ENCODE measurements around the gene LCTL. TPM values are rescaled to one million over a fixed set of nuclear protein-coding genes. Genes with fewer than 3 reads are reported as not detected.
"Not testable (repeated sequence)": the region's sequence is repeated elsewhere in the genome, so short reads cannot be mapped to it uniquely, and the experiment has no call there.

The LCTL gene
- total RNA-seq, 1 donor from 2014 or later = 0.50 TPM

DNA sequence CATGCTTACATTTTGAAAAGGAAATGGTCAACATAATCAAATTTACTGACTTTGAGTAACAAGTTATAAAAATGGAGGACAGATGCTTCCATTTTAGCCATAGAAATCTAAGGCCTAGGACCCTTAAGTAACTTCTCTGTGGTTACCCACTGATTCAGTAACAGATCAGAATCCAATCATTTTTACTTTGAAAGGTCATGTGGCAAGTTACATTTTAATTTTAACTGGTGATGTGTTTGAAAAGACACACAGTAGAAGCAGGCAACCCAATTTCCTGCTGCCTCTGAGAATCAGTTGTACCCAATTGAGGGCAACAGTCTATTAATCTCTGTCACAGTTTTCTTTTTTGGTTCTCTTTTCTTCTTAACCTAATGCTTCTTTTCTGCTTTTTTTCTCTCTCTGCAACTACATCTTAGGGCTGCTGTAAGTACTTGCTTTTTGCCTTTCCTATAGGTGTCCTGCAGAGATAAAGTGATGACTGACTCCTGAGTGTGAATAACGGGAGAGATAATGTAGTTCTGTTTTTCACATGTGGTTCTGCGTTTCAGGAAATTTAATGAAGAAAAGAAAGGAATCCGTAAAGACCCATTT is 57.4 kb downstream of the LCTL start:
- TF ChIP-seq, protein P1, sequence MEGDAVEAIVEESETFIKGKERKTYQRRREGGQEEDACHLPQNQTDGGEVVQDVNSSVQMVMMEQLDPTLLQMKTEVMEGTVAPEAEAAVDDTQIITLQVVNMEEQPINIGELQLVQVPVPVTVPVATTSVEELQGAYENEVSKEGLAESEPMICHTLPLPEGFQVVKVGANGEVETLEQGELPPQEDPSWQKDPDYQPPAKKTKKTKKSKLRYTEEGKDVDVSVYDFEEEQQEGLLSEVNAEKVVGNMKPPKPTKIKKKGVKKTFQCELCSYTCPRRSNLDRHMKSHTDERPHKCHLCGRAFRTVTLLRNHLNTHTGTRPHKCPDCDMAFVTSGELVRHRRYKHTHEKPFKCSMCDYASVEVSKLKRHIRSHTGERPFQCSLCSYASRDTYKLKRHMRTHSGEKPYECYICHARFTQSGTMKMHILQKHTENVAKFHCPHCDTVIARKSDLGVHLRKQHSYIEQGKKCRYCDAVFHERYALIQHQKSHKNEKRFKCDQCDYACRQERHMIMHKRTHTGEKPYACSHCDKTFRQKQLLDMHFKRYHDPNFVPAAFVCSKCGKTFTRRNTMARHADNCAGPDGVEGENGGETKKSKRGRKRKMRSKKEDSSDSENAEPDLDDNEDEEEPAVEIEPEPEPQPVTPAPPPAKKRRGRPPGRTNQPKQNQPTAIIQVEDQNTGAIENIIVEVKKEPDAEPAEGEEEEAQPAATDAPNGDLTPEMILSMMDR (IDR thresholded peaks at IDR 0.05) = no peak
- DNase-seq (ENCODE audit: low spot score) = no peak
- no peak overlapping the region for H3K4me3 Mint-ChIP-seq (ENCODE audit: unreplicated experiment)
- H3K27me3 Mint-ChIP-seq (ENCODE audit: low read depth) = no peaks in the 10 kb centered on the region
- no peak overlapping the region for H3K27ac Mint-ChIP-seq (ENCODE audit: unreplicated experiment)
- H3K36me3 Mint-ChIP-seq (ENCODE audit: low read depth) = peaks cover 1% of the 10 kb centered on the region
- H3K4me1 Mint-ChIP-seq (ENCODE audit: low read depth) = peaks cover 23% of the 10 kb centered on the region
- H3K9me3 Mint-ChIP-seq (ENCODE audit: low read depth) = no peaks in the 10 kb centered on the region

DNA sequence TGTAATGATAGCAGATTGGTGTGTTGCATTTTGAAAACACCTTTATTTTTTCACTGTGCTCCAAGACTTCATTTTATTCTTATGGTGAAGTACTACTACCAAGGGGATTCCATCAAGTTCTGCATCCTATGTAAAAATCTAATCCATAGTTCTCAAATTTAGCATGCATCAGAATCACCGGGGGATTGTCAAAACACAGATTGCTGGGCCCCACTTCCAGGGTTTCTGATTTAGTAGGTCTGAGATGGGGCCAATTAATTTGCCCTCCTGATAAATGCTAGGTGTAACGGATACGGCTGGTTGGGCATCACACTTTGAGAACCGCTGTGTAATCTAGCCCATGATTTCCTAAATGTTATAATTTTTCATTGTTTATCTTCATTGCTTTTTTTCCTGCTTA is 60.0 kb downstream of the LCTL start:
- no peaks in the 10 kb centered on the region for H3K27me3 Mint-ChIP-seq (ENCODE audit: low read depth)

DNA sequence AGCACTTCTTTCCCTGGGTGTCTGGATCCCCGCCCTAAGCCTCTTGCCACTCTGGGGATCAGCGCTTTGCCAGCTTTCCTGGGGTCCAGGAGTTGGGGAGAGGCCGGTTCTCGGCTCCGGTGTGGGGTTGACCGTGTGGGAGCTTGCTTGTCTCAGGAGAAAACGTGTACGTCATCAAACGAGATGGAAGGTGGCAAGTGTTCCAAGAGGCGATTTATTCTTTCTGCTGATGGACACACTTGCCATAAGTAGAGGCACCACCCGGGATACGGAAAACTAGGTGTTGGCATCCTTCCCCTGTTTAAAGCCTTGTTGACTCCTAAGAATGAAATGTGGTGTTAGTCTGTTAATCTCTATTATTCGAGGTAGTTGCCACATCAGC is 60.4 kb downstream of the LCTL start:
- no peak for DNase-seq (ENCODE audit: low spot score)
- peaks cover 38% of the 10 kb centered on the region for H3K4me1 Mint-ChIP-seq (ENCODE audit: low read depth)
- H3K4me3 Mint-ChIP-seq (ENCODE audit: unreplicated experiment) = peak overlapping the region; percentile 100
- H3K36me3 Mint-ChIP-seq (ENCODE audit: low read depth) = peaks cover 19% of the 10 kb centered on the region
- peak overlapping the region; percentile 100 for H3K27ac Mint-ChIP-seq (ENCODE audit: unreplicated experiment)
- H3K9me3 Mint-ChIP-seq (ENCODE audit: low read depth) = no peaks in the 10 kb centered on the region
- no peaks in the 10 kb centered on the region for H3K27me3 Mint-ChIP-seq (ENCODE audit: low read depth)
- TF ChIP-seq, protein P1 (IDR thresholded peaks at IDR 0.05) = no peak

More for the DNA sequence above, 60.0 kb downstream of the LCTL start:
- H3K36me3 Mint-ChIP-seq (ENCODE audit: low read depth) = peaks cover 16% of the 10 kb centered on the region
- peak overlapping the region; percentile 100 for H3K27ac Mint-ChIP-seq (ENCODE audit: unreplicated experiment)
- peak overlapping the region; percentile 100 for H3K4me3 Mint-ChIP-seq (ENCODE audit: unreplicated experiment)
- H3K9me3 Mint-ChIP-seq (ENCODE audit: low read depth) = no peaks in the 10 kb centered on the region
- no peak for DNase-seq (ENCODE audit: low spot score)
- TF ChIP-seq, protein P1 (IDR thresholded peaks at IDR 0.05) = no peak
- H3K4me1 Mint-ChIP-seq (ENCODE audit: low read depth) = peaks cover 38% of the 10 kb centered on the region

- DNase-seq (ENCODE audit: low spot score) = no peak
- H3K9me3 Mint-ChIP-seq (ENCODE audit: low read depth) = no peaks in the 10 kb centered on the region
- H3K4me3 Mint-ChIP-seq (ENCODE audit: unreplicated experiment) = peak within 1 kb of the TSS; percentile 100
- TF ChIP-seq, protein P1 (IDR thresholded peaks at IDR 0.05) = no peak
- H3K4me1 Mint-ChIP-seq (ENCODE audit: low read depth) = peaks cover 38% of the 10 kb centered on the region
- H3K27ac Mint-ChIP-seq (ENCODE audit: unreplicated experiment) = peak within 1 kb of the TSS; percentile 100
- peaks cover 25% of the 10 kb centered on the region for H3K36me3 Mint-ChIP-seq (ENCODE audit: low read depth)
- no peaks in the 10 kb centered on the region for H3K27me3 Mint-ChIP-seq (ENCODE audit: low read depth)
These were observed 61.0 kb downstream of the LCTL start, which contains the start of the genes RPL4 and ZWILCH for GRCh38 chr15:66504563-66505429. RPL4 (minus strand) TSS chr15:66504855; CDS start chr15:66504790, 65 bp downstream. ZWILCH (plus strand) TSS chr15:66505326; CDS start chr15:66505339, 13 bp downstream.

GRCh38 chr15:66503780-66504562 is 61.8 kb downstream of the LCTL start:
- Mint-ChIP-seq H3K36me3 (ENCODE audit: low read depth) (peaks cover 31% of the 10 kb centered on the region), H3K4me1 (ENCODE audit: low read depth) (peaks cover 38% of the 10 kb centered on the region)

GRCh38 chr15:66503041-66503648 is 62.7 kb downstream of the LCTL start:
- DNase-seq (ENCODE audit: low spot score); H3K27me3 Mint-ChIP-seq (ENCODE audit: low read depth); H3K9me3 Mint-ChIP-seq (ENCODE audit: low read depth): not testable (repeated sequence)
- H3K4me1 Mint-ChIP-seq (ENCODE audit: low read depth) = peaks cover 39% of the 10 kb centered on the region
- H3K36me3 Mint-ChIP-seq (ENCODE audit: low read depth) = peaks cover 34% of the 10 kb centered on the region
- peak overlapping the region; percentile 100 for H3K27ac Mint-ChIP-seq (ENCODE audit: unreplicated experiment)
- peak overlapping the region; percentile 100 for H3K4me3 Mint-ChIP-seq (ENCODE audit: unreplicated experiment)

More at GRCh38 chr15:66503780-66504562, 61.8 kb downstream of the LCTL start:
- no peak for DNase-seq (ENCODE audit: low spot score)
- Mint-ChIP-seq H3K4me3 (ENCODE audit: unreplicated experiment) (peak overlapping the region; percentile 100), H3K27ac (ENCODE audit: unreplicated experiment) (peak overlapping the region; percentile 100), H3K9me3 (ENCODE audit: low read depth) (no peaks in the 10 kb centered on the region), H3K27me3 (ENCODE audit: low read depth) (no peaks in the 10 kb centered on the region)
- TF ChIP-seq, protein P1 (IDR thresholded peaks at IDR 0.05) = no peak

Data from chondrocyte (in vitro differentiated cells).